Stomach (tissue), 9 donors: Measurements from ENCODE around the gene MPV17. TPM values are rescaled to one million over a fixed set of nuclear protein-coding genes. Genes with fewer than 3 reads are reported as not detected.

ENCODE experiments used
- DNase-seq, 2 donors: peaks; one replicate each; pipeline versions ENCODE4 v3.0.0 to v3.0.0-alpha.2; 2013 to 2019
- H3K27ac ChIP-seq, 5 donors: fragments of 200-600 bp in 4 of 5; sonication (generic) in 4 of 5; one replicate each; pipeline ENCODE4 v1.5.1; 2013 to 2019; ENCODE audit warnings: mild to moderate bottlenecking in 1 of 5, moderate library complexity in 1 of 5
- H3K27me3 ChIP-seq, 3 donors: fragments of 200-600 bp; sonication (generic); one replicate each; pipeline ENCODE4 v1.5.1; 2017 to 2019; ENCODE audit warnings: mixed run types in 1 of 3
- H3K36me3 ChIP-seq, 4 donors: fragments of 200-600 bp; sonication (generic); 1 replicate in 3 of 4; 2 replicates in 1 of 4; pipeline ENCODE4 v1.5.1; 2016 to 2019
- H3K4me1 ChIP-seq, 4 donors: fragments of 200-600 bp; sonication (generic); one replicate each; pipeline ENCODE4 v1.5.1; 2016 to 2019
- H3K4me3 ChIP-seq, 4 donors: fragments of 200-600 bp; sonication (generic) in 3 of 4; one replicate each; pipeline ENCODE4 v1.5.1; 2016 to 2019; ENCODE audit warnings: mild to moderate bottlenecking in 1 of 4
- H3K9me3 ChIP-seq, 4 donors: fragments of 200-600 bp; sonication (generic); one replicate each; pipeline ENCODE4 v1.5.1; 2016 to 2019
- EP300 ChIP-seq: sonication (generic); formaldehyde crosslinking; IDR thresholded peaks from one replicate; pipeline ENCODE4 v1.6.1; 2017; ENCODE audit warnings: antibody characterized with exemption
- POLR2A ChIP-seq, 4 donors: fragments of 450-650 bp; IDR thresholded peaks; one replicate each; pipeline ENCODE4 v1.6.1; 2016; ENCODE audit warnings: antibody characterized with exemption in 4 of 4, control low read depth in 2 of 4, mild to moderate bottlenecking in 1 of 4, moderate library complexity in 1 of 4
- POLR2AphosphoS5 ChIP-seq, 3 donors: sonication (generic); formaldehyde crosslinking; IDR thresholded peaks; one replicate each; pipeline ENCODE4 v1.6.1; 2016; ENCODE audit warnings: antibody characterized with exemption in 3 of 3
- WGBS, 5 donors: extraction: QIAGEN DNeasy Blood & Tissue Kit in 3 of 5; methylation state at CpG; one replicate each; pipeline versions ENCODE4 v1.1.5 to v1.1.7; 2013 to 2018; 5-methylcytosine and 5-hydroxymethylcytosine counted together
- intact Hi-C: fragments of 100-400 bp; cut with DNase I; formaldehyde crosslinking; loops from one replicate; pipeline ENCODE4 v1.15.1; 2023; ENCODE audit warnings: low total_unique reads
- polyA plus RNA-seq, 3 donors: library from polyadenylated mRNA; stranded (reverse); fragments of 200-250 nt; gene quantifications; one replicate each; pipeline ENCODE4 v1.2.3, GENCODE V29; 2013
- total RNA-seq, 5 donors: library from RNA; depleted of rRNA; stranded (reverse); fragments of >200 nt; gene quantifications; one replicate each; pipeline versions ENCODE4 v1.1.0 to v1.2.3, GENCODE V29; 2014 to 2016
- TF ChIP-seq, protein P1 (sequence below), 7 experiments: fragments of 450-650 bp in 4 of 7; fragments of 200-600 bp in 3 of 7; sonication (generic) in 3 of 7; IDR thresholded peaks; one replicate each; pipeline ENCODE4 v1.5.1; 2016 to 2019; ENCODE audit warnings: antibody characterized with exemption in 7 of 7, control low read depth in 2 of 7, mild to moderate bottlenecking in 1 of 7
- donor health status: healthy with polysubstance abuse.
- donor health status: Bipolar disorder and iron deficiency.
- donor health status: healthy.

The MPV17 gene
- total and polyA plus RNA-seq, 8 donors: 8.7 to 98.0 (median 58.5) TPM

DNA sequence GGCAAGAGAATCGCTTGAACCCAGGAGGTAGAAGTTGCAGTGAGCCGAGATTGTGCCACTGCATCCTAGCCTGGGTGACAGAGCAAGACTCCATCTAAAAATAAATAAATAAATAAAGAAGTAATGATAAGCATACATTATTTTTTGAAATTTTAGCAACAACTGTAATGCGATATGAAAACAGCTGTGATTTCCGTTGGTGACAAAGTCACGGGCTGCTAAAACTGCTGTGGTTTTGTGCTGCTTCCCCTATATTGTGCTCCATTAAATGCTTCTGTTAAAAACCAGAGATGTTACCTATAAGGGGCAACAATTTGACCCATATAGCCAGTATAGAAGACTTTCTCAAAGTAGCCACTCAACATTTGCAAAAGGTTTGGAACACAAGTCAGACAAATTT, 32.3 kb downstream of the MPV17 start:
- Histone ChIP-seq H3K4me3 (no peak overlapping the region), H3K27me3 (peaks cover 0 to 67% (median 6%) of the 10 kb centered on the region in 3 donors), H3K27ac (no peak overlapping the region), H3K9me3 (no peaks in the 10 kb centered on the region), H3K4me1 (peaks cover 7 to 21% (median 10%) of the 10 kb centered on the region in 4 donors), H3K36me3 (no peaks in the 10 kb centered on the region)
- no peak for DNase-seq
- intact Hi-C loops: no loop called here
- whole genome bisulfite sequencing, 5 donors: 74 to 90% (median 81%) methylated on average over 5 of the region's 5 CpGs
- TF ChIP-seq EP300: no peak
- TF ChIP-seq POLR2A (IDR thresholded peaks at IDR 0.05): no peak
- TF ChIP-seq, protein P1, sequence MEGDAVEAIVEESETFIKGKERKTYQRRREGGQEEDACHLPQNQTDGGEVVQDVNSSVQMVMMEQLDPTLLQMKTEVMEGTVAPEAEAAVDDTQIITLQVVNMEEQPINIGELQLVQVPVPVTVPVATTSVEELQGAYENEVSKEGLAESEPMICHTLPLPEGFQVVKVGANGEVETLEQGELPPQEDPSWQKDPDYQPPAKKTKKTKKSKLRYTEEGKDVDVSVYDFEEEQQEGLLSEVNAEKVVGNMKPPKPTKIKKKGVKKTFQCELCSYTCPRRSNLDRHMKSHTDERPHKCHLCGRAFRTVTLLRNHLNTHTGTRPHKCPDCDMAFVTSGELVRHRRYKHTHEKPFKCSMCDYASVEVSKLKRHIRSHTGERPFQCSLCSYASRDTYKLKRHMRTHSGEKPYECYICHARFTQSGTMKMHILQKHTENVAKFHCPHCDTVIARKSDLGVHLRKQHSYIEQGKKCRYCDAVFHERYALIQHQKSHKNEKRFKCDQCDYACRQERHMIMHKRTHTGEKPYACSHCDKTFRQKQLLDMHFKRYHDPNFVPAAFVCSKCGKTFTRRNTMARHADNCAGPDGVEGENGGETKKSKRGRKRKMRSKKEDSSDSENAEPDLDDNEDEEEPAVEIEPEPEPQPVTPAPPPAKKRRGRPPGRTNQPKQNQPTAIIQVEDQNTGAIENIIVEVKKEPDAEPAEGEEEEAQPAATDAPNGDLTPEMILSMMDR (IDR thresholded peaks at IDR 0.05): no peak
- no peak for TF ChIP-seq POLR2AphosphoS5 (IDR thresholded peaks at IDR 0.05)

DNA sequence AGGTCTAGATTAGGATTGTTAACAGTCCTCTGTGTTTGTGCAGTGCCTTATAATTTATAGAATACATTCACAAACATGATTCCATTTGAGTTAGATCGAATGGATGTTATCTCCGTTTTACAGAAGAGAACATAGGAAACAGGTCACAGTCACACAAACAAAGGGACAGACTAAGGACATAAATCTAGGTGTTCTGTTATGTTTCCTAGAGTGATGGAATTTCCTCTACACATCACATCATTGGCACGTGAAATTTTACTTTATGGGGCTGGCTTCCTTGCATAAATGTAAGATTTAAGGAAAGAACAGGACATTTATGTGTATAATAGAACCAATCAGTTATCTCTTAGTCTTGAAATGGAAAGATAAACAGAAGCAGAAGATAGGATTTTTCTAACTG, 34.3 kb downstream of the MPV17 start:
- TF ChIP-seq EP300 (no peak), POLR2A (IDR thresholded peaks at IDR 0.05) (no peak), POLR2AphosphoS5 (IDR thresholded peaks at IDR 0.05) (no peak)
- TF ChIP-seq, protein P1 (IDR thresholded peaks at IDR 0.05): no peak
- no peak for DNase-seq
- H3K27ac ChIP-seq: no peak overlapping the region
- no peaks in the 10 kb centered on the region for H3K9me3 ChIP-seq
- peaks cover 5 to 14% (median 8%) of the 10 kb centered on the region in 4 donors for H3K4me1 ChIP-seq
- peaks cover 0 to 71% (median 6%) of the 10 kb centered on the region in 3 donors for H3K27me3 ChIP-seq
- no peaks in the 10 kb centered on the region for H3K36me3 ChIP-seq
- WGBS, 5 donors: 14 to 34% (median 25%) methylated on average over 3 of the region's 3 CpGs
- intact Hi-C loops: no loop called here
- no peak overlapping the region for H3K4me3 ChIP-seq

DNA sequence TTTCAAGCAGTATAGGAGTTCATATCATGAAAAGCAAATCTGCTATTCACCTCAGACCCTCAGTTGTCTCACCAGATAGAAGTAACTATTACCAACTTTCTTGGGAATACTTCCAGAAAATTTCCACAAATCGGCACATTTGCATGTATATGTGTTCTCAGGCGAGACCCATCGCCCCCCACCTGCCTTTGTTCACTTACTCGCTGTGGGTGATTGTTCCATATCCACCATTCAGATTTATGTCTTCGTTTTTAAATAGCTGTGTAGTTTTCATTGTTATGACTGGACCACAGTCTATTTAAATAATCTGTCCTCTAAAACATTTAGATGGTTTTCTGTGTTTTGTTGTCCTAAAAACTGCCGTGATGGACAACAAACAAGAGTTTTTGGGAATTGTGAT, 37.4 kb downstream of the MPV17 start:
- H3K36me3 ChIP-seq: no peaks in the 10 kb centered on the region
- no peak overlapping the region for H3K4me3 ChIP-seq
- DNase-seq: no peak
- H3K27me3 ChIP-seq: peaks cover 0 to 75% (median 17%) of the 10 kb centered on the region in 3 donors
- H3K9me3 ChIP-seq: no peaks in the 10 kb centered on the region
- H3K4me1 ChIP-seq: no peaks in the 10 kb centered on the region
- H3K27ac ChIP-seq: no peak overlapping the region
- no peak for TF ChIP-seq POLR2A (IDR thresholded peaks at IDR 0.05)
- intact Hi-C loops: no loop called here
- WGBS, 5 donors: 69 to 85% (median 75%) methylated on average over 6 of the region's 6 CpGs

DNA sequence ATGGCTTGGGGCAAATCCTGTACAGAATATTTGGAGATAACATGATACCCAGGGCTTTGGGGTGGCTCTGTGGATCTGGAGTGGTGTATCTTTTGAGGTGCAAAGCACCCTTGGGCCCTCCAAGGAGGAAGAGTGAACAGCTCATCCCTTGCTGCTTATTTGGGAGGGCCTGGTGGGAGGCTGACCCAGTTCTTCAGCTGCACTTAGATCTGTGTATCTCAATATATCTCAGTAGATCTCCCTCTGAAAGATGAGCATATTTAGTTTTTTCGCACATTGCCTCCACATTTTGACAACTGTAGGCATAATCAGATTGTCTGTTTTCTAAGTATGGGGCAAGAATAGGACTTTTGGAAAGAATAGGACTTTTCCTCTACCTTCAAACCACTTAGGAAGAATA, 37.9 kb downstream of the MPV17 start:
- no peak overlapping the region for H3K4me3 ChIP-seq
- H3K27ac ChIP-seq: no peak overlapping the region
- peaks cover 0 to 3% (median 0%) of the 10 kb centered on the region in 4 donors for H3K4me1 ChIP-seq
- peaks cover 0 to 74% (median 13%) of the 10 kb centered on the region in 3 donors for H3K27me3 ChIP-seq
- TF ChIP-seq EP300: no peak
- TF ChIP-seq, protein P1 (IDR thresholded peaks at IDR 0.05): no peak
- no peak for TF ChIP-seq POLR2A (IDR thresholded peaks at IDR 0.05)
- no peak for TF ChIP-seq POLR2AphosphoS5 (IDR thresholded peaks at IDR 0.05)
- no peak for DNase-seq
- intact Hi-C loops: loop anchor here (5.0 kb wide), 1 partner anchor 183 kb away; no protein-coding TSS in a partner anchor
- no peaks in the 10 kb centered on the region for H3K9me3 ChIP-seq
- 89 to 100% (median 90%) methylated on average over 1 of the region's 1 CpG for WGBS, 5 donors
- no peaks in the 10 kb centered on the region for H3K36me3 ChIP-seq

DNA sequence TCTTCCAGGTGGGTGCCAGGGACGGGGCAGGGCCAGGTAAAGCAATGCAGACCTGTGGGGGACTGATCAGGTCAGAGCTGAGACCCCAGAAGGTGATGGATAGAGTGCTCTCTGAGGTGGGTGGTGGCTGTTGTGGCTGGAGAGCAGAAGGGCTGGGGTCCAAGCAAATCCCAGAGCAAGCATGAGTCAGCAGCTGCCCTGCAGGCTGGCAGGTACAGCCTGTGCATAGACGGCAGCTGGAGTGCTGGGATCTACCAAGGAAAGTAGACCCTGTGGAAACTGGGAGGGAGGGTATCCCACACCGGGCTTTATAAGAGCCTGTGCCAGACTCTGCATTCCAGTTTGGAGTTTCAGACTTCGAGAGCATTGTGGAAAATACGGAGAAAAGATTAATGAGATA, 40.0 kb downstream of the MPV17 start:
- H3K36me3 ChIP-seq: no peaks in the 10 kb centered on the region
- H3K27ac ChIP-seq: no peak overlapping the region
- DNase-seq: no peak
- TF ChIP-seq POLR2AphosphoS5 (IDR thresholded peaks at IDR 0.05) (no peak), POLR2A (IDR thresholded peaks at IDR 0.05) (no peak)
- H3K4me1 ChIP-seq: peaks cover 0 to 7% (median 0%) of the 10 kb centered on the region in 4 donors
- intact Hi-C loops: loop anchor here (5.0 kb wide), 1 partner anchor 181 kb away; no protein-coding TSS in a partner anchor
- H3K9me3 ChIP-seq: no peaks in the 10 kb centered on the region
- no peak overlapping the region for H3K4me3 ChIP-seq
- 19 to 50% (median 38%) methylated on average over 5 of the region's 5 CpGs for WGBS, 5 donors
- H3K27me3 ChIP-seq: peaks cover 0 to 70% (median 13%) of the 10 kb centered on the region in 3 donors
